Thyroid gland (tissue), 4 donors: ENCODE results near the gene COPRS. TPM values are rescaled to one million over a fixed set of nuclear protein-coding genes. Genes with fewer than 3 reads are reported as not detected.

ENCODE experiments used
- DNase-seq, 2 donors: peaks; one replicate each; pipeline ENCODE4 v3.0.0-alpha.2; 2019
- H3K27ac ChIP-seq, 3 donors: fragments of 200-600 bp; sonication (generic); 1 replicate in 2 of 3; 2 replicates in 1 of 3; pipeline ENCODE4 v1.5.1; 2016 to 2019; ENCODE audit warnings: mild to moderate bottlenecking in 1 of 3, moderate library complexity in 1 of 3
- H3K27me3 ChIP-seq: fragments of 200-600 bp; sonication (generic); one replicate; pipeline ENCODE4 v1.5.1; 2019
- H3K36me3 ChIP-seq, 2 donors: fragments of 200-600 bp; sonication (generic); one replicate each; pipeline ENCODE4 v1.5.1; 2016 to 2019
- H3K4me1 ChIP-seq, 2 donors: fragments of 200-600 bp; sonication (generic); one replicate each; pipeline ENCODE4 v1.5.1; 2017 to 2019
- H3K4me3 ChIP-seq, 3 donors: fragments of 200-600 bp; sonication (generic); replicated peaks in 1 of 3; 1 replicate in 2 of 3; 2 replicates in 1 of 3; pipeline ENCODE4 v1.5.1; 2016; ENCODE audit warnings: mild to moderate bottlenecking in 1 of 3
- H3K9me3 ChIP-seq: fragments of 200-600 bp; sonication (generic); one replicate; pipeline ENCODE4 v1.5.1; 2017
- POLR2A ChIP-seq, 2 donors: fragments of 450-650 bp; IDR thresholded peaks; one replicate each; pipeline ENCODE4 v1.6.1; 2017; ENCODE audit warnings: antibody characterized with exemption in 2 of 2, mild to moderate bottlenecking in 2 of 2, moderate library complexity in 1 of 2
- WGBS, 2 donors: methylation state at CpG; one replicate each; pipeline ENCODE4 v1.1.5; 2017; 5-methylcytosine and 5-hydroxymethylcytosine counted together
- intact Hi-C: fragments of 100-400 bp; cut with DNase I; formaldehyde crosslinking; loops from one replicate; pipeline ENCODE4 v1.15.1; 2023
- total RNA-seq, 4 donors: library from RNA; depleted of rRNA; stranded (reverse); fragments of >200 nt; gene quantifications; one replicate each; pipeline ENCODE4 v1.2.3, GENCODE V29; 2016
- TF ChIP-seq, protein P1 (sequence below), 6 experiments: fragments of 200-600 bp in 3 of 6; fragments of 450-650 bp in 3 of 6; sonication (generic) in 3 of 6; IDR thresholded peaks; one replicate each; pipeline ENCODE4 v1.5.1; 2016 to 2019; ENCODE audit warnings: antibody characterized with exemption in 6 of 6, mild to moderate bottlenecking in 2 of 6, inconsistent platforms in 1 of 6, moderate library complexity in 1 of 6

Gene COPRS
- total RNA-seq, 4 donors from 2014 or later, result 114 to 143 (median 128) TPM

DNA sequence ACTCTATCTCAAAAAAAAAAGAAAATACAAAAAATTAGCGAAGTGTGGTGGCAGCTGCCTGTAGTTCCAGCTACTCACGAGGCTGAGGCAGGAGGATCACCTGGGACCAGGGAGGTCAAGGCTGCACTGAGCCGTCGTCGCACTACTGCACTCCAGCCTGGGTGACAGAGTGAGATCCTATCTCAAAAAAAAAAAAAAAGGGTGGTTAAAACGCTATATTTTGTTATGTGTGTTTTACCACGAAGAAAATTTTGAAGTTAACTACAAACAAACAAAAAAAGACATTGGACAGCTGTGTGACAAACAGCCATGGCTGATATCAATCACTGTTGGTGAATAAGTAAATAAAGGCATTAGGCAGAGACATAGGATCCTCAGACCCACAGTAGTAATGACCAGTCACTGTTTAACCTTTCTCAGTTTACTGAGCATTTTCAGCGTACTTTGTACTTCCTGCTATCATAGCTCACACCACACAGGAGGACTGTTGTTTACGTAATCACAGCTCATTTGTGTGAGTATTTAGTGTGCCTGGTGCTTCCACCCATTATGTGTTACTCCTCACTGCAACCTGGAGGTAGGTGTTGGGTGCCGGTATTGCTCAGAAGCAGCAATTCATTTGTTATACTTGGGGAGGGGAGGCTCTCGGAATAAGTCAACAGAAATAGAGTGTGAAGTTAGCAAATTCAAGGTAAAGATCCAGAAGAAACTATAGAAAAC, 55.4 kb downstream of the COPRS start:
- no peaks in the 10 kb centered on the region for H3K9me3 ChIP-seq
- peaks cover 0 to 10% of the 10 kb centered on the region in 2 donors for H3K4me1 ChIP-seq
- no peak for DNase-seq
- H3K27me3 ChIP-seq, result no peaks in the 10 kb centered on the region
- 74 to 81% methylated on average over 11 of the region's 11 CpGs for WGBS, 2 donors
- H3K36me3 ChIP-seq, result no peaks in the 10 kb centered on the region
- no peak overlapping the region for H3K4me3 ChIP-seq
- intact Hi-C loops, result no loop called here
- TF ChIP-seq, protein P1, sequence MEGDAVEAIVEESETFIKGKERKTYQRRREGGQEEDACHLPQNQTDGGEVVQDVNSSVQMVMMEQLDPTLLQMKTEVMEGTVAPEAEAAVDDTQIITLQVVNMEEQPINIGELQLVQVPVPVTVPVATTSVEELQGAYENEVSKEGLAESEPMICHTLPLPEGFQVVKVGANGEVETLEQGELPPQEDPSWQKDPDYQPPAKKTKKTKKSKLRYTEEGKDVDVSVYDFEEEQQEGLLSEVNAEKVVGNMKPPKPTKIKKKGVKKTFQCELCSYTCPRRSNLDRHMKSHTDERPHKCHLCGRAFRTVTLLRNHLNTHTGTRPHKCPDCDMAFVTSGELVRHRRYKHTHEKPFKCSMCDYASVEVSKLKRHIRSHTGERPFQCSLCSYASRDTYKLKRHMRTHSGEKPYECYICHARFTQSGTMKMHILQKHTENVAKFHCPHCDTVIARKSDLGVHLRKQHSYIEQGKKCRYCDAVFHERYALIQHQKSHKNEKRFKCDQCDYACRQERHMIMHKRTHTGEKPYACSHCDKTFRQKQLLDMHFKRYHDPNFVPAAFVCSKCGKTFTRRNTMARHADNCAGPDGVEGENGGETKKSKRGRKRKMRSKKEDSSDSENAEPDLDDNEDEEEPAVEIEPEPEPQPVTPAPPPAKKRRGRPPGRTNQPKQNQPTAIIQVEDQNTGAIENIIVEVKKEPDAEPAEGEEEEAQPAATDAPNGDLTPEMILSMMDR (IDR thresholded peaks at IDR 0.05), result no peak
- TF ChIP-seq POLR2A (IDR thresholded peaks at IDR 0.05), result no peak
- no peak overlapping the region for H3K27ac ChIP-seq

GRCh38 chr17:31802502-31802901, 56.5 kb downstream of the COPRS start:
- Histone ChIP-seq H3K27me3 (no peaks in the 10 kb centered on the region), H3K4me3 (no peak overlapping the region), H3K27ac (no peak overlapping the region), H3K9me3 (no peaks in the 10 kb centered on the region), H3K4me1 (peaks cover 0 to 10% of the 10 kb centered on the region in 2 donors), H3K36me3 (no peaks in the 10 kb centered on the region)
- no peak for DNase-seq
- TF ChIP-seq POLR2A (IDR thresholded peaks at IDR 0.05), result no peak
- TF ChIP-seq, protein P1 (IDR thresholded peaks at IDR 0.05), result no peak
- intact Hi-C loops, result no loop called here
- WGBS, 2 donors, result 94 to 100% methylated on average over 2 of the region's 2 CpGs

Other genes starting within 250 kb of the COPRS start
- 10 to 100 TPM; 20.0 to 45.1 (median 37.3) TPM for gene UTP6, start 42.5 kb upstream of the COPRS start, total RNA-seq
- gene SUZ12, start 77.8 kb upstream of the COPRS start, total RNA-seq, result 10 to 100 TPM; 19.9 to 32.1 (median 23.8) TPM
- gene LRRC37B, start 148.1 kb upstream of the COPRS start, total RNA-seq, result 10 to 100 TPM; 10.3 to 26.8 (median 17.0) TPM